WTC11 (cell line): Measurements from ENCODE around the gene BMP4. TPM values are rescaled to one million over a fixed set of nuclear protein-coding genes. Genes with fewer than 3 reads are reported as not detected.
A peak's percentile ranks its signal among the peaks of the same experiment; 100 is the strongest.

Source experiments
- ATAC-seq: fragments of 200-7000 bp; cut with Tn5 transposase; 2 replicates; pipeline ENCODE4 v1.10.0; 2021; ENCODE audit warnings: mild to moderate bottlenecking, moderate library complexity
- CTCF ChIA-PET: fragments of 300-600 bp; sonication (Branson Sonifier 250); formaldehyde crosslinking; loops from one replicate; lab custom pipeline; 2021; ENCODE audit warnings: antibody characterized with exemption; lab: Charles Lee
- POLR2A ChIA-PET: fragments of 350-600 bp; sonication (Branson Sonifier 250); formaldehyde crosslinking; loops from one replicate; lab custom pipeline; 2021; ENCODE audit warnings: antibody characterized with exemption; lab: Charles Lee
- DNase-seq: peaks from one replicate; pipeline ENCODE4 v3.0.0; 2021; ENCODE audit warnings: low spot score
- H3K27ac Mint-ChIP-seq: 2 replicates; pipeline ENCODE4 v1.8.0; 2021; ENCODE audit warnings: mixed read lengths
- H3K27me3 Mint-ChIP-seq: 2 replicates; pipeline ENCODE4 v1.8.0; 2021; ENCODE audit warnings: low read depth, mild to moderate bottlenecking, moderate library complexity, mixed read lengths
- H3K36me3 Mint-ChIP-seq: 2 replicates; pipeline ENCODE4 v1.8.0; 2021; ENCODE audit warnings: mixed read lengths
- H3K4me1 Mint-ChIP-seq: 2 replicates; pipeline ENCODE4 v1.8.0; 2022; ENCODE audit warnings: mixed read lengths
- H3K4me3 Mint-ChIP-seq: 2 replicates; pipeline ENCODE4 v1.8.0; 2021; ENCODE audit warnings: mild to moderate bottlenecking, moderate library complexity, mixed read lengths
- H3K9me3 Mint-ChIP-seq: 2 replicates; pipeline ENCODE4 v1.8.0; 2021; ENCODE audit warnings: mixed read lengths
- E2F5 ChIP-seq: sonication (generic); formaldehyde crosslinking; IDR thresholded peaks from 2 replicates; pipeline ENCODE4 v1.8.1; 2022; ENCODE audit warnings: mild to moderate bottlenecking, moderate library complexity, missing genetic modification reagents
- ELF4 ChIP-seq: sonication (generic); formaldehyde crosslinking; IDR thresholded peaks from 2 replicates; pipeline ENCODE4 v1.8.1; 2022; ENCODE audit warnings: low read depth, mild to moderate bottlenecking, moderate library complexity, missing genetic modification reagents
- ESRRA ChIP-seq: sonication (generic); formaldehyde crosslinking; IDR thresholded peaks from 2 replicates; pipeline ENCODE4 v1.8.1; 2022; ENCODE audit warnings: mild to moderate bottlenecking, missing genetic modification reagents, borderline replicate concordance
- FOXP1 ChIP-seq: sonication (generic); formaldehyde crosslinking; IDR thresholded peaks from 2 replicates; pipeline ENCODE4 v1.8.0; 2022; ENCODE audit warnings: missing genetic modification reagents, mild to moderate bottlenecking, moderate library complexity, borderline replicate concordance
- GRHL2 ChIP-seq: fragments of 250-450 bp; sonication (Bioruptor Pico); IDR thresholded peaks from 2 replicates; pipeline ENCODE4 v1.8.0; 2022; ENCODE audit warnings: mild to moderate bottlenecking, moderate library complexity; ENCODE audit not compliant: insufficient replicate concordance, severe bottlenecking
- IRF2 ChIP-seq: sonication (generic); formaldehyde crosslinking; IDR thresholded peaks from 2 replicates; pipeline ENCODE4 v1.8.0; 2022; ENCODE audit warnings: low read depth, missing genetic modification reagents, borderline replicate concordance
- JAZF1 ChIP-seq: fragments of 250-450 bp; sonication (Bioruptor Pico); IDR thresholded peaks from 2 replicates; pipeline ENCODE4 v1.9.0; 2021; ENCODE audit warnings: moderate library complexity, mild to moderate bottlenecking, inconsistent platforms
- MYBL2 ChIP-seq: sonication (generic); formaldehyde crosslinking; IDR thresholded peaks from 2 replicates; pipeline ENCODE4 v1.8.1; 2023; ENCODE audit warnings: mild to moderate bottlenecking, moderate library complexity, missing genetic modification reagents
- NFYB ChIP-seq: sonication (generic); formaldehyde crosslinking; conservative IDR thresholded peaks from 2 replicates; pipeline ENCODE4 v1.8.0; 2022; ENCODE audit warnings: low read depth, missing genetic modification reagents
- NR3C1 ChIP-seq: sonication (generic); formaldehyde crosslinking; conservative IDR thresholded peaks from 2 replicates; pipeline ENCODE4 v1.8.1; 2023; ENCODE audit warnings: low read depth, mild to moderate bottlenecking, missing genetic modification reagents
- SOX15 ChIP-seq: fragments of 250-450 bp; sonication (Bioruptor Pico); IDR thresholded peaks from 2 replicates; pipeline ENCODE4 v1.9.0; 2021; ENCODE audit warnings: mild to moderate bottlenecking
- TEAD4 ChIP-seq: sonication (generic); formaldehyde crosslinking; IDR thresholded peaks from 2 replicates; pipeline ENCODE4 v1.8.0; 2022; ENCODE audit warnings: mild to moderate bottlenecking, missing genetic modification reagents
- ZNF232 ChIP-seq: sonication (generic); formaldehyde crosslinking; IDR thresholded peaks from 2 replicates; pipeline ENCODE4 v1.8.0; 2022; ENCODE audit warnings: mild to moderate bottlenecking, missing genetic modification reagents
- ZNF281 ChIP-seq: sonication (generic); formaldehyde crosslinking; IDR thresholded peaks from 2 replicates; pipeline ENCODE4 v1.8.0; 2023; ENCODE audit warnings: mild to moderate bottlenecking, missing genetic modification reagents
- ZSCAN18 ChIP-seq: fragments of 250-450 bp; sonication (Bioruptor Pico); IDR thresholded peaks from 2 replicates; pipeline ENCODE4 v2.1.2; 2022; ENCODE audit warnings: mild to moderate bottlenecking, moderate library complexity
- total RNA-seq: library from RNA; stranded (reverse); gene quantifications from 3 replicates; pipeline ENCODE4 v1.2.3, GENCODE V29; 2021
- TF ChIP-seq, protein P1 (sequence below): sonication (generic); formaldehyde crosslinking; IDR thresholded peaks from 2 replicates; pipeline ENCODE4 v1.8.0; 2022; ENCODE audit warnings: missing genetic modification reagents
- TF ChIP-seq, protein P2 (sequence below): sonication (generic); formaldehyde crosslinking; IDR thresholded peaks from 2 replicates; pipeline ENCODE4 v1.8.0; 2022; ENCODE audit warnings: mild to moderate bottlenecking, missing genetic modification reagents
- TF ChIP-seq, protein P3 (sequence below): fragments of 250-450 bp; sonication (Bioruptor Pico); conservative IDR thresholded peaks from 2 replicates; pipeline ENCODE4 v1.9.0; 2021; ENCODE audit warnings: mild to moderate bottlenecking

The BMP4 gene
- total RNA-seq, 1 experiment from 2014 or later = 7.8 TPM

- TF ChIP-seq JAZF1 (CRISPR knock-in tag) = no peak
Observed at GRCh38 chr14:53947452-53948204, 9.0 kb downstream of the BMP4 start (continued).

- no peak overlapping the region for H3K27ac Mint-ChIP-seq
- peak; percentile 4; the same call in 1 of the 2 replicates for ATAC-seq
- TF ChIP-seq ELF4 (CRISPR knock-in tag) (no peak), NFYB (no peak), MYBL2 (CRISPR knock-in tag) (no peak), TEAD4 (no peak), ZNF281 (no peak), ESRRA (CRISPR knock-in tag) (no peak), FOXP1 (CRISPR knock-in tag) (no peak), ZNF232 (CRISPR knock-in tag) (no peak), E2F5 (CRISPR knock-in tag) (no peak), ZSCAN18 (CRISPR knock-in tag) (no peak), NR3C1 (CRISPR knock-in tag) (no peak), GRHL2 (no peak), SOX15 (CRISPR knock-in tag) (no peak), IRF2 (CRISPR knock-in tag) (no peak)
- TF ChIP-seq, protein P1, sequence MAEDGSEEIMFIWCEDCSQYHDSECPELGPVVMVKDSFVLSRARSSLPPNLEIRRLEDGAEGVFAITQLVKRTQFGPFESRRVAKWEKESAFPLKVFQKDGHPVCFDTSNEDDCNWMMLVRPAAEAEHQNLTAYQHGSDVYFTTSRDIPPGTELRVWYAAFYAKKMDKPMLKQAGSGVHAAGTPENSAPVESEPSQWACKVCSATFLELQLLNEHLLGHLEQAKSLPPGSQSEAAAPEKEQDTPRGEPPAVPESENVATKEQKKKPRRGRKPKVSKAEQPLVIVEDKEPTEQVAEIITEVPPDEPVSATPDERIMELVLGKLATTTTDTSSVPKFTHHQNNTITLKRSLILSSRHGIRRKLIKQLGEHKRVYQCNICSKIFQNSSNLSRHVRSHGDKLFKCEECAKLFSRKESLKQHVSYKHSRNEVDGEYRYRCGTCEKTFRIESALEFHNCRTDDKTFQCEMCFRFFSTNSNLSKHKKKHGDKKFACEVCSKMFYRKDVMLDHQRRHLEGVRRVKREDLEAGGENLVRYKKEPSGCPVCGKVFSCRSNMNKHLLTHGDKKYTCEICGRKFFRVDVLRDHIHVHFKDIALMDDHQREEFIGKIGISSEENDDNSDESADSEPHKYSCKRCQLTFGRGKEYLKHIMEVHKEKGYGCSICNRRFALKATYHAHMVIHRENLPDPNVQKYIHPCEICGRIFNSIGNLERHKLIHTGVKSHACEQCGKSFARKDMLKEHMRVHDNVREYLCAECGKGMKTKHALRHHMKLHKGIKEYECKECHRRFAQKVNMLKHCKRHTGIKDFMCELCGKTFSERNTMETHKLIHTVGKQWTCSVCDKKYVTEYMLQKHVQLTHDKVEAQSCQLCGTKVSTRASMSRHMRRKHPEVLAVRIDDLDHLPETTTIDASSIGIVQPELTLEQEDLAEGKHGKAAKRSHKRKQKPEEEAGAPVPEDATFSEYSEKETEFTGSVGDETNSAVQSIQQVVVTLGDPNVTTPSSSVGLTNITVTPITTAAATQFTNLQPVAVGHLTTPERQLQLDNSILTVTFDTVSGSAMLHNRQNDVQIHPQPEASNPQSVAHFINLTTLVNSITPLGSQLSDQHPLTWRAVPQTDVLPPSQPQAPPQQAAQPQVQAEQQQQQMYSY = no peak
- TF ChIP-seq, protein P2, sequence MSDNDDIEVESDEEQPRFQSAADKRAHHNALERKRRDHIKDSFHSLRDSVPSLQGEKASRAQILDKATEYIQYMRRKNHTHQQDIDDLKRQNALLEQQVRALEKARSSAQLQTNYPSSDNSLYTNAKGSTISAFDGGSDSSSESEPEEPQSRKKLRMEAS = no peak
- TF ChIP-seq, protein P3, sequence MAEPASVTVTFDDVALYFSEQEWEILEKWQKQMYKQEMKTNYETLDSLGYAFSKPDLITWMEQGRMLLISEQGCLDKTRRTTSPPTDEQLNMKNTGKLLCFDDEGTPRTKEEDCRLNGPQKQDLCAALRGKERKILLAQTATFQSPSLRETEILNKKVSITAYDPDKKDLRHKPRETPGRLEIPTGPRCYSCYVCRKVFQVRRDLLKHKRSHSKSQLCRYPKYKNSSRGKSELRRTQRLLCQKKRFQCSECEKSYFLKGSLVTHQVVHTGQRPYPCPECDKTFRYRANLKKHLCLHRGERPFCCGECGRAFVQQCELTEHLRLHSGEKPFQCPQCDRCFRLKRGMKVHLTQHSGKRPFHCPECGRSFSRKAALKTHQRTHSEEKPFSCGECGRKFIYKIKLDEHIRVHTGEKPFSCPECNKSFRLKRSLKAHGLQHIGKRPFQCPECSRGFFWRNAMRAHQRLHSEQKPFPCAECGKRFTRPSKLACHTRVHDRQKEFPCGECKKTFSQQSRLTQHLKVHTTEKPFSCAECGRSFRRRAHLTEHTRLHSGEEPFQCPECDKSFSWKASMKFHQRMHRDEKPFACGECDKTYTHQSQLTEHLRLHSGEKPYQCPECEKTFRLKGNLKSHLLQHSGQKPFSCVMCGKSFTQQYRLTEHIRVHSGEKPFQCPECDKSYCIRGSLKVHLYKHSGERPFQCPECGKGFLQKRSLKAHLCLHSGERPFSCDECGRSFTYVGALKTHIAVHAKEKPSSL (CRISPR knock-in tag) = no peak
- TF ChIP-seq, all 79 proteins: peak for 0
- H3K36me3 Mint-ChIP-seq = peaks cover 20% of the 10 kb centered on the region
- no peaks in the 10 kb centered on the region for H3K9me3 Mint-ChIP-seq
- peaks cover 83% of the 10 kb centered on the region for H3K4me1 Mint-ChIP-seq
- H3K27me3 Mint-ChIP-seq = peaks cover 81% of the 10 kb centered on the region
- POLR2A ChIA-PET = interaction anchor here (0.5 to 4.0 kb wide), 4 partner anchors 9 to 397 kb away, joined by 3 to 19 read pairs (median 4); partner anchors contain the start of gene BMP4
- DNase-seq = no peak
- CTCF ChIA-PET = interaction anchor here (0.5 to 2.2 kb wide), 9 partner anchors 9 to 402 kb away, joined by 3 to 21 read pairs (median 4); partner anchors contain the start of gene BMP4
- peak overlapping the region; percentile 75 for H3K4me3 Mint-ChIP-seq
Observed at GRCh38 chr14:53947094-53947445, 9.6 kb downstream of the BMP4 start.
